NB4 (cell line): Measurements from ENCODE around the gene LGR5.
"Not testable (repeated sequence)": the region's sequence is repeated elsewhere in the genome, so short reads cannot be mapped to it uniquely, and the experiment has no call there.

Experiments used
- DNase-seq: peaks from one replicate; pipeline ENCODE4 v3.0.0; 2010; ENCODE audit warnings: low read depth
- H3K4me3 ChIP-seq: one replicate; pipeline ENCODE4 v1.5.1; 2011; ENCODE audit warnings: mild to moderate bottlenecking, low read depth, low read length, moderate library complexity
- CTCF ChIP-seq: IDR thresholded peaks from one replicate; pipeline ENCODE4 v1.5.1; 2012; ENCODE audit warnings: low read depth, low read length
- MAX ChIP-seq: IDR thresholded peaks from 2 replicates; pipeline ENCODE4 v1.6.1; 2011; ENCODE audit warnings: low read depth, low read length
- MYC ChIP-seq: IDR thresholded peaks from 2 replicates; pipeline ENCODE4 v1.6.1; 2011; ENCODE audit warnings: low read depth, low read length
- POLR2A ChIP-seq: IDR thresholded peaks from 2 replicates; pipeline ENCODE4 v1.6.1; 2011; ENCODE audit warnings: mild to moderate bottlenecking; ENCODE audit not compliant: insufficient read length; ENCODE audit errors: extremely low read depth

LGR5 gene

GRCh38 chr12:71484272-71484905 is 44.8 kb downstream of the LGR5 start:
- no peak overlapping the region for H3K4me3 ChIP-seq
- TF ChIP-seq POLR2A: no peak
- TF ChIP-seq CTCF: no peak
- no peak for TF ChIP-seq MYC
- TF ChIP-seq MAX: no peak
- no peak for DNase-seq

GRCh38 chr12:71490844-71491243 is 51.2 kb downstream of the LGR5 start:
- DNase-seq, H3K4me3 ChIP-seq: not testable (repeated sequence)

GRCh38 chr12:71492604-71493003 is 53.0 kb downstream of the LGR5 start:
- no peak for DNase-seq
- no peak overlapping the region for H3K4me3 ChIP-seq
- no peak for TF ChIP-seq CTCF
- TF ChIP-seq POLR2A: no peak
- no peak for TF ChIP-seq MAX
- no peak for TF ChIP-seq MYC

GRCh38 chr12:71499834-71500233 is 60.2 kb downstream of the LGR5 start:
- TF ChIP-seq MYC (no peak), CTCF (no peak), POLR2A (no peak), MAX (no peak)
- no peak overlapping the region for H3K4me3 ChIP-seq
- DNase-seq: no peak

- TF ChIP-seq MYC: no peak
- TF ChIP-seq MAX: no peak
- no peak for TF ChIP-seq POLR2A
- no peak for TF ChIP-seq CTCF
- H3K4me3 ChIP-seq: no peak overlapping the region
- no peak for DNase-seq
Measured at GRCh38 chr12:71503579-71504391, 64.2 kb downstream of the LGR5 start.

- TF ChIP-seq MAX (no peak), MYC (no peak), CTCF (no peak), POLR2A (no peak)
Measured at GRCh38 chr12:71504476-71504875, 64.9 kb downstream of the LGR5 start.

More at GRCh38 chr12:71504476-71504875, 64.9 kb downstream of the LGR5 start:
- DNase-seq: no peak
- H3K4me3 ChIP-seq: no peak overlapping the region
